H9 (cell line): ENCODE measurements around the gene TMEM163. TPM values are rescaled to one million over a fixed set of nuclear protein-coding genes. Genes with fewer than 3 reads are reported as not detected.

Experiments used
- DNase-seq: peaks from one replicate; pipeline ENCODE4 v3.0.0-alpha.2; 2017
- H2AFZ ChIP-seq: one replicate; pipeline ENCODE4 v1.6.1; 2013; ENCODE audit warnings: mild to moderate bottlenecking, low read length, control low read depth, moderate library complexity
- H2AK5ac ChIP-seq: 2 replicates; pipeline ENCODE4 v1.6.1; 2013; ENCODE audit warnings: low read length, control low read depth, mixed read lengths; ENCODE audit not compliant: insufficient read length
- H2BK120ac ChIP-seq: one replicate; pipeline ENCODE4 v1.6.1; 2013; ENCODE audit warnings: low read depth, mild to moderate bottlenecking, low read length, control low read depth, inconsistent platforms; ENCODE audit not compliant: poor library complexity, severe bottlenecking
- H2BK12ac ChIP-seq: 2 replicates; pipeline ENCODE4 v1.6.1; 2013; ENCODE audit warnings: low read length, control low read depth, mixed read lengths, low read depth; ENCODE audit not compliant: insufficient read length
- H2BK15ac ChIP-seq: 2 replicates; pipeline ENCODE4 v1.6.1; 2013; ENCODE audit warnings: low read depth, low read length, control low read depth
- H2BK20ac ChIP-seq: one replicate; pipeline ENCODE4 v1.6.1; 2013; ENCODE audit warnings: low read depth, mild to moderate bottlenecking, low read length, control low read depth, inconsistent platforms; ENCODE audit not compliant: poor library complexity, severe bottlenecking
- H2BK5ac ChIP-seq: 2 replicates; pipeline ENCODE4 v1.6.1; 2013; ENCODE audit warnings: low read length, control low read depth, mixed read lengths; ENCODE audit not compliant: insufficient read length
- H3K14ac ChIP-seq: 2 replicates; pipeline ENCODE4 v1.6.1; 2013; ENCODE audit warnings: low read length, control low read depth; ENCODE audit not compliant: insufficient read depth
- H3K18ac ChIP-seq: 2 replicates; pipeline ENCODE4 v1.6.1; 2013; ENCODE audit warnings: low read depth, mild to moderate bottlenecking, mixed read lengths, low read length, control low read depth; ENCODE audit not compliant: insufficient read length
- H3K23ac ChIP-seq: 2 replicates; pipeline ENCODE4 v1.6.1; 2013; ENCODE audit warnings: low read length, control low read depth, mixed read lengths, low read depth; ENCODE audit not compliant: insufficient read length
- H3K23me2 ChIP-seq: 2 replicates; pipeline ENCODE4 v1.6.1; 2013; ENCODE audit warnings: low read depth, mild to moderate bottlenecking, mixed read lengths, low read length, control low read depth; ENCODE audit not compliant: insufficient read length, poor library complexity, severe bottlenecking
- H3K27ac ChIP-seq: 2 replicates; pipeline ENCODE4 v1.5.1; 2013; ENCODE audit warnings: low read length, control low read depth, mixed read lengths, low read depth; ENCODE audit not compliant: insufficient read length
- H3K27me3 ChIP-seq: 2 replicates; pipeline ENCODE4 v1.6.1; 2013; ENCODE audit warnings: low read length, control low read depth, inconsistent platforms; ENCODE audit not compliant: insufficient read depth
- H3K4ac ChIP-seq: 2 replicates; pipeline ENCODE4 v1.6.1; 2013; ENCODE audit warnings: low read depth, mild to moderate bottlenecking, control low read depth, inconsistent platforms, low read length, moderate library complexity
- H3K4me1 ChIP-seq: 2 replicates; pipeline ENCODE4 v1.6.1; 2013; ENCODE audit warnings: low read length, control low read depth, inconsistent platforms; ENCODE audit not compliant: insufficient read depth
- H3K4me2 ChIP-seq: 2 replicates; pipeline ENCODE4 v1.6.1; 2013; ENCODE audit warnings: low read length, control low read depth, mixed read lengths; ENCODE audit not compliant: insufficient read length, insufficient read depth
- H3K56ac ChIP-seq: 2 replicates; pipeline ENCODE4 v1.6.1; 2013; ENCODE audit warnings: low read depth, mild to moderate bottlenecking, mixed read lengths, low read length, control low read depth; ENCODE audit not compliant: insufficient read length
- H3K79me1 ChIP-seq: 2 replicates; pipeline ENCODE4 v1.6.1; 2013; ENCODE audit warnings: low read depth, mild to moderate bottlenecking, moderate library complexity, low read length, control low read depth, inconsistent platforms; ENCODE audit not compliant: insufficient read depth, poor library complexity, severe bottlenecking
- H3K79me2 ChIP-seq: 2 replicates; pipeline ENCODE4 v1.6.1; 2013; ENCODE audit warnings: low read length, control low read depth, inconsistent platforms; ENCODE audit not compliant: insufficient read depth
- H3K9ac ChIP-seq: 2 replicates; pipeline ENCODE4 v1.6.1; 2013; ENCODE audit warnings: low read length, control low read depth, mixed read lengths; ENCODE audit not compliant: insufficient read length; ENCODE audit errors: extremely low read depth
- H3K9me3 ChIP-seq: one replicate; pipeline ENCODE4 v1.6.1; 2013; ENCODE audit warnings: low read depth, low read length, inconsistent platforms; ENCODE audit not compliant: control insufficient read depth
- H3T11ph ChIP-seq: one replicate; pipeline ENCODE4 v1.6.1; 2013; ENCODE audit warnings: mild to moderate bottlenecking, low read length, control low read depth, inconsistent platforms
- H4K20me1 ChIP-seq: one replicate; pipeline ENCODE4 v1.6.1; 2013; ENCODE audit not compliant: control insufficient read depth, insufficient read length, insufficient read depth
- H4K5ac ChIP-seq: 2 replicates; pipeline ENCODE4 v1.6.1; 2013; ENCODE audit warnings: low read depth, mild to moderate bottlenecking, mixed read lengths, low read length, control low read depth; ENCODE audit not compliant: insufficient read length
- H4K8ac ChIP-seq: replicated peaks from 2 replicates; pipeline ENCODE4 v1.6.1; 2013; ENCODE audit warnings: low read length, control low read depth, mixed read lengths, low read depth; ENCODE audit not compliant: insufficient read length
- H4K91ac ChIP-seq: 2 replicates; pipeline ENCODE4 v1.6.1; 2013; ENCODE audit warnings: low read depth, mild to moderate bottlenecking, moderate library complexity, mixed read lengths, low read length, control low read depth; ENCODE audit not compliant: insufficient read length
- H3K27ac Mint-ChIP-seq, 3 experiments: 2 replicates in 2 of 3; 3 replicates in 1 of 3; pipeline ENCODE4 v1.8.0; 2020 to 2021; ENCODE audit warnings: mixed read lengths in 3 of 3, mild to moderate bottlenecking in 1 of 3, moderate library complexity in 1 of 3
- H3K27me3 Mint-ChIP-seq: 2 replicates; pipeline ENCODE4 v1.8.0; 2021; ENCODE audit warnings: low read depth, mild to moderate bottlenecking, moderate library complexity, mixed read lengths
- H3K36me3 Mint-ChIP-seq, 3 experiments: 2 replicates in 2 of 3; 3 replicates in 1 of 3; pipeline ENCODE4 v1.8.0; 2020 to 2021; ENCODE audit warnings: low read depth in 3 of 3, mixed read lengths in 3 of 3; ENCODE audit not compliant: insufficient read depth in 1 of 3
- H3K4me1 Mint-ChIP-seq, 2 experiments: 2 replicates each; pipeline ENCODE4 v1.8.0; 2020; ENCODE audit warnings: mixed read lengths in 2 of 2
- H3K4me3 Mint-ChIP-seq, 2 experiments: 2 replicates in 1 of 2; 3 replicates in 1 of 2; pipeline ENCODE4 v1.8.0; 2020 to 2021; ENCODE audit warnings: mild to moderate bottlenecking in 2 of 2, mixed read lengths in 2 of 2, moderate library complexity in 1 of 2
- H3K9me3 Mint-ChIP-seq, 2 experiments: 2 replicates in 1 of 2; 3 replicates in 1 of 2; pipeline ENCODE4 v1.8.0; 2020; ENCODE audit warnings: mild to moderate bottlenecking in 2 of 2, mixed read lengths in 2 of 2, moderate library complexity in 1 of 2
- CTCF ChIP-seq: fragments of 200-600 bp; sonication (generic); conservative IDR thresholded peaks from 3 replicates; pipeline ENCODE4 v1.8.0; 2021; ENCODE audit warnings: antibody characterized with exemption, mild to moderate bottlenecking
- WGBS: extraction: QIAGEN DNeasy Blood & Tissue Kit; methylation state at CpG from one replicate; pipeline ENCODE4 v1.1.7; 2013; ENCODE audit warnings: missing lambda C conversion rate, low lambda C conversion rate, mixed read lengths; ENCODE audit not compliant: insufficient read length; ENCODE audit errors: extremely low coverage; 5-methylcytosine and 5-hydroxymethylcytosine counted together
- total RNA-seq: library from RNA; stranded (reverse); gene quantifications from 2 replicates; pipeline ENCODE4 v1.2.1, GENCODE V29; 2021

Gene TMEM163
- total RNA-seq, 1 experiment from 2014 or later, result 0.39 TPM

GRCh38 chr2:134500211-134500935, 218.4 kb downstream of the TMEM163 start:
- H2BK20ac ChIP-seq, result no peak overlapping the region
- no peak overlapping the region for H3K27ac ChIP-seq
- no peaks in the 10 kb centered on the region for H3K23me2 ChIP-seq
- H2AFZ ChIP-seq, result no peak overlapping the region
- WGBS, result no CpG with 5 or more reads among the region's 9 CpGs
- H3K27me3 ChIP-seq, result no peaks in the 10 kb centered on the region
- no peak overlapping the region for H3K27ac Mint-ChIP-seq
- no peak overlapping the region for H3K23ac ChIP-seq
- H2BK120ac ChIP-seq, result no peak overlapping the region
- no peaks in the 10 kb centered on the region for H3K36me3 Mint-ChIP-seq
- peaks cover 13 to 17% of the 10 kb centered on the region in 2 experiments for H3K4me1 Mint-ChIP-seq
- no peak overlapping the region for H3T11ph ChIP-seq
- H3K27me3 Mint-ChIP-seq, result no peaks in the 10 kb centered on the region; the same call in 1 of the 2 replicates
- no peak overlapping the region for H3K4me3 Mint-ChIP-seq
- H3K9ac ChIP-seq, result no peak overlapping the region
- H4K5ac ChIP-seq, result no peak overlapping the region
- H3K18ac ChIP-seq, result no peak overlapping the region
- H3K56ac ChIP-seq, result no peak overlapping the region
- no peak for TF ChIP-seq CTCF
- no peak overlapping the region for H3K14ac ChIP-seq
- H4K20me1 ChIP-seq, result no peaks in the 10 kb centered on the region
- no peak overlapping the region for H2AK5ac ChIP-seq
- no peak overlapping the region for H2BK15ac ChIP-seq
- no peaks in the 10 kb centered on the region; the same call in 1 of the 2 replicates for H3K4me1 ChIP-seq
- H3K9me3 ChIP-seq, result no peaks in the 10 kb centered on the region
- no peak overlapping the region for H3K4me2 ChIP-seq
- no peak overlapping the region for H3K4ac ChIP-seq
- H3K9me3 Mint-ChIP-seq, result no peaks in the 10 kb centered on the region
- no peak overlapping the region for H2BK5ac ChIP-seq
- H2BK12ac ChIP-seq, result no peak overlapping the region
- DNase-seq, result no peak
- H3K79me1 ChIP-seq, result no peaks in the 10 kb centered on the region
- no peaks in the 10 kb centered on the region for H3K79me2 ChIP-seq
- H4K8ac ChIP-seq, result no peak overlapping the region
- H4K91ac ChIP-seq, result no peak overlapping the region
